ENCODE measurements around the gene PRRX1.

The PRRX1 gene

DNA sequence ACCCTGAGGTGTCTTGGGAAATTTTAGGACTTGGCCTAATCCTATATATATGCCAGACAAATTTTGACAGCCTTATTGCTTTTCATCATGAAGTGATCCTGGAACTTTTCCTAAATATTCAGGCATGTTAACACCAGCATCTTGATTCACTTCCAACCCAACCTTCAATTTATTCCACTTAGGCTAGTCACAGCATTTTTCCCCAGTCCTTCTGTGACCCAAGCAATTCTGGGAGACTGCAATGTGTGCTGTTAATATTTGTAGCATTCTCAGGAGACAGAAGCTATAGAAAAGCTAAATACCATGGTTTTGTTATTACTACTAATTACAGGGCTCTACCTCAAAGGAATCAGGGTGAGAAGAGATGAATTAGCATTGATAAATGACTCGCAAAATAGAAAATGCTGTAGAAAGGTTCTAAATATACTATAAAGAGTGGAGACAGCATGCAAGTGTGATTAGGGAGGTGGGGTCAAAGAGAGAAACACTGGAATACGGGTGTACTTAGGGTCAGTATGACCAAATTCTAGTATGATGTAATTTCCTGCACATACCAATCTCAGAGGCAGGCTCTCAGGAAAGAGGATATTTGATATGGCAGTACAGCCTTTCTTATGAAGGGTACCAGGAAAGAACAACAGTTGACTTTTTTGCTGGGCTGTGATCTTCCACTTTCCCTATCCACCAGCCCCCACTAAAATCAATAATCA lies 29.1 kb downstream of the PRRX1 start:
- DNase-seq = no peak

DNA sequence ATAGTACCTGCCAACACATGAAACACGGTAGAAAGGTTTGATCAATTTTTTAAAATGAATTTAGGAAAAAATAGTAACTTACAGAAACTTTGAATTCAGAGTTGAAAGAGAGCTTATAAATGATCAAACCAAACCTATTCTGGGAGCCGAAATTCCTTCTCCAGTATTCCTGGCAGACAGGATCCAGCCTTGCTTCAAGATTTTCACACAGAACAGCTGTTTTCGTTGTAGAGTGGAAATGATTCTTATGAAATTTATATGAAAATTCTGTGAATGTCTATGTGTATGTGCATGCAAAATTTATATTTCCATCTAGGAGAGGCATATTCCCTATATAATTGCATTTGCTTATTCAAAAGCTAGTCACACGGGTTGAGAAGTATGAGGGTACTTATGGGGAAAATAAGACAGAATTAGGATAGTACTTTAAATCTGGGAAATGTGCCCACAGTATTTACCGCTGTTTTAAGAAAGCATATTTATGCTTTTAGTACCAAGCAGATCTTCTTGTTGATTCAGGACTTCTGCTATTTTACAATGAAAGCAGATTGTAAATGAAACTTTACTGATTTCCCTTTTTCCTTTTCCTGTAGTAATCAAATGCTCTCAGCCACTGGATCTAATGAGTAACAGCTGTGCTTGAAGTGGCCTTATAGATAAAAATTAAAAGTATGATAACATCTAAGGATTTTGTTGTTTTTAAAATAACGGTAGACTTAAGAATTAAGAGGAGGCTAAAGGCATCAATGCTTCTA lies 30.4 kb downstream of the PRRX1 start:
- DNase-seq = no peak

DNA sequence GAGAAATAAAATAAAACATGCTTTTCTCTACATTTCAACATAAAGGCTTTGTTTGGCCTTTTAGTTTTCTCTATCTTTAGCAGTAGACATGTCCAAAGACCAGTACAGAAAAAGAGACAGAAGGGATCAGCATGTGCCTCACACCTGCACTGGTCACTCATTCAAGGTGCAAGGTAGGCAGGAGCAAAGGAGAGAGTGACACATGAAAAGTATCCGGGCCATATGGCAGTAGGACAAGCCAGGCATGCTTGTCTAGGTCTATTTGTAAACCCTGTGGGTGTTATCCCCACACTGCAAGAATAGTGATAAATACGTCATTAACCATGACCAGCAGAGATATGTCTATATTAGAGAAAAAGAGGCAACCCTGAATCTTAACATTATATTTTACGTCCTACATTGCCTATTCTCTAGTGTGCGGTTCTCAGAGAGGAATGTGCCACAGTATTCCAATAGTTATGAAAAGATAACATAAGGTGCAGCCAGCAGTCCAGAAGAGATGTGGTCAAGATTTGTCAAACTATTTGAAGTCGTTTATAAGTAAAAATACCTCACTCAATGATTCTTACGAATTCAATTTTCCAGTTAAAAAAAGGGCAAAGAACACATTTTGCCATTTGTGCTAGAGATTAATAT lies 32.1 kb downstream of the PRRX1 start:
- DNase-seq = no peak

DNA sequence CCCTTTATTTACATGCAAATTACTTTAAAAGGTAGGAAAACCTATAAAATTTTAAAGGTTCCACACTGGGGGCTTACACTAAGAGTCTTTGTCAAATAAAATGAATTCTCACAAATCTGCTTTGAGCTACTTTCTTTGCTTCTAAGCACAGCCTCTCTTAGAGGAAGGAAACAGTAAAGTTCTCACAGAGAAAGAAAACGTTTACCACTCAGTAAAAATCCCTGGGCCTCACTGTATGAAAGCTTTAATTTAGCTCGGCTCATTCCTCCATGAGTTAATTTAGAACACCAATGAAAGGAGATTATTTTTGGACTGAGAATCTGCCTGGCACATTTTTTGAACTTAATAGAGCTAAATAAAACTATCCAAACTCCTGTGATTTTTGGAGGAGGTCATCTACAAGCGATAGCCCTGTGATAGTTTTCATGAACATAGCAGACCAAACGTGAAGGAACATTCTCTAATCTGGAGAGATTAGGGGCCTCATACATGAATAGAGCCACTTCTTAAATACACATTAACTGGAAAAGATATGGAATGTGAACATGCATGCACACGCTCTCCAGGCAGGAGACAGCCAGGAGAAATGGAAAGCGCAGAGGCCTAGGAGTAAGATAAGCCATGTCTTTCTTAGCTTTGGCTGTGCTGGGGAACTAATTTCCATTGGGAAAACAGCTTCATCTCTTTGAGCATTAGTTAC lies 32.8 kb downstream of the PRRX1 start:
- DNase-seq = no peak

DNA sequence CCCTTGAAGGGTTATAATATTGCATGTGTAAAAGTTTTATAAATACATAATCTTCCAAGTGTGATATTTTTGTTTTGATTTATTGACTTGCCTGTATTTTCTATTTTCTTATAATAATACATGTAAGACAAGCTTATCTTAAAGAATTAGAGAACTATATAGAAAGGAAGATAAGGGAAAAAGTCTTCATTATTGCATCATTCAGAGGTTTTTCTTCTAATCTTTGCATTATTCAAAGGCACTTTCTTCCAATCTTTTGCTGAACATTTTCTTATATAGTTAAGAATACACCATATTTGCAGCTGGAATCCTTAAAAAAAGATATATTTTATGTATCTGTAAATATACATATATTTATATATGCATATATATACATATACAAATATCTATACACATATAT lies 33.4 kb downstream of the PRRX1 start:
- DNase-seq = no peak

DNA sequence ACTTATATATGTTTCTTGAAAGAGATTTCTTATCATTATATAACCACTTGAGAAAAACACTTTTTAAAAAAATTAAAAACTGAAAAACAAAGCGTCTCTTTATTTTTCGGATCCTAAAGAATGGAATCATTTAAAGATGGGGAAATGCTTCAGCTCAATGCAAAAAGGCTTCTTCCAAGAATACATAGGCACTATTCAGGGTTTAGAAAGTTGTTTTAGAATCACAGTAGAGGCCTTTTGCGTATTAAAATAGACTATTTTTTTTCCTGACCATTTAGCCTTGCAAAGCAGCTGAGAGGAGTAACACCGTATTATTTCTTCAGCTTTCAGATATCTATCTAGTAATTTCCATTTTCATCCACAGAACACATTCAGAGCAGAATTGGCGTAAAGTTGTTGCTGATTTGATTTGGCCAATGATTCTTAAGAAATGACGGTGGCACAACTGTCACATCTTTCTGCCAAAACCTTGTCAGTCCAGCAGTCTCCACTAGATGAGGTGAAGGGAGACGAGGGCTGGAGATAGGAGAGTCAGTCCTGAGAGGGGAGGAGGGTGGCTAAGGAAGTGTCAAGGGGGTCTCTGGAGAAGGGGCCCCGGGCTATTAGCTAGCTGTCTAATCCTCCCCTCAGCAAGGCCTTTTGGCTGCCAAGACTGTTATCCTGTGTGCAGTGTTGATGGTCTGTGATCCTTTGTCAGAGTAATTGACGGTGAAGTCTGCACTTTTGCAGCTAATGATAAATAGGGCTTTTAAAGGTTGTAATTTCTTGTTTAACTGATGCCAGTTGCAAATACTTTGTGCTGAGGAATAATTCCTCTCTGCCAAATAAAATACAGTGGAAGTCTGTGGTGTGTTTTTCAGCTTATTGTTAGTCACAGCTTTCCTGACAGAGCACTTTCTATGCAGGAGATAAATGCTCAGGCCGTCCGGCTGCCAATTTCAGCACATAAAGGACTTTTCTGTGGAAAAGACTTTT lies 34.7 kb downstream of the PRRX1 start:
- DNase-seq = no peak

DNA sequence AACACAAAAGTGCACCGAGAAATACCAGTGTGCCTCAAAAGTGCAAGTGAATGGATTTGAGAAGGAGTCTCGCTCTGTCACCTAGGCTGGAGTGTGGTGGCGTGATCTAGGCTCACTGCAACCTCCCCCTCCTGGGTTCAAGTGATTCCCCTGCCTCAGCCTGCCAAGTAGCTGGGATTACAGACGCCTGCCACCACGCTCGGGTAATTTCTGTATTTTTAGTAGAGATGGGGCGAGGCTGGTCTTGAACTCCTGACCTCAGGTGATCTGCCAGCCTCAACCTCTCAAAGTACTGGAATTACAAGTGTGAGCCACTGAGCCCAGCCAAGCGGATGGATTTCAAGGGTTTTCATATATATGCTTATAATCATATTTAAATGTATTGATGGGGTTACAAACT lies 35.8 kb downstream of the PRRX1 start:
- DNase-seq = no peak

DNA sequence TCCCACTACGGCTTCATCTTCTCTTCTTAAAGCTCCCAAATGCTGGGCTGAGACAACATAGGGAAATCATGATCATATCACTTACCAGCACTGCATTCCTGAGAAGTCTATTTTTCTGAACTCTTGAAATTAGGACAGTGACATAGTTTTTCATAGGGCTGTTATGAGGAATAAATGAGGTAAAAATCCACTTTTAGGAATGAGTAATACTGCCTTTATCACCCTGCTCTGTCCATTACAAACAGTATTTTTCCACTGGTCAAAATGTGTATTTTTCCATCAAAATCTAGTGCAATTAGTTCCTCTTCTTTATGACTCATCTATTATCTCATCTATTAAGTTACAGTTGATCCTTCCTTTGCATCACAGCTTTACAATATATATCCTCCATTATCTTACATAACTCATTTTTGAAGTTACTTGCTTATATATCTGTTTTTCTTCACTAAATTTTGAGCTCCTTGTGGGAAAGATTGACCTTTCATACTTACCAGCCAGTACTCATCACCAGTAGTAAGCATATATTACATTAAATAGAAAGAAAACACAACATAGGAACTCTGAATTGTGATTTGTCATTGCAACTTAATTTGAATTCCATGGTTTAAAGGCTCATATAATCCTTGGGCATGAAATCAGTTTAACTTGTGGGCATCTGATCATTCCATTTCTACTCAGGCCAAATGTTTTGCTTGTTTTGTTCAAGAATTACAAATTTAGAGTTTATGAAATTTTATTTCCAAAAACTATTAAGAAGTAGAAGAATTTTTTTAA lies 37.1 kb downstream of the PRRX1 start:
- DNase-seq = no peak

DNA sequence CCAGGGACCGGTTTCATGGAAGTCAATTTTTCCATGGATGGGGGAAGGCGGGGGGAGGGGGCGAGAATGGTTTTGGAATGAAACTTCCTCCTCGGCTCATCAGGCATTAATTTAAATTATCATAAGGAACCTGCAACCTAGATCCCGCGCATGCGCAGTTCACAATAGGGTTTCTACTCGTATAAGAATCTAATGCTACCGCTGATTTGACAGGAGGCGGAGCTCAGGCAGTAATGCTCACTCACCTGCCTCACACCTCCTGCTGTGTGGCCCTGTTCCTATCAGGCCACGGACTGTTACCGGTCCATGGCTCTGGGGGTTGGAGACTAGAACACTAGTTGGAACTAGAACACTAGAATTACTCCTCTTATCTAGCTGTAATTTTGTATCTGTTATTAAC lies 38.0 kb downstream of the PRRX1 start:
- DNase-seq = no peak

DNA sequence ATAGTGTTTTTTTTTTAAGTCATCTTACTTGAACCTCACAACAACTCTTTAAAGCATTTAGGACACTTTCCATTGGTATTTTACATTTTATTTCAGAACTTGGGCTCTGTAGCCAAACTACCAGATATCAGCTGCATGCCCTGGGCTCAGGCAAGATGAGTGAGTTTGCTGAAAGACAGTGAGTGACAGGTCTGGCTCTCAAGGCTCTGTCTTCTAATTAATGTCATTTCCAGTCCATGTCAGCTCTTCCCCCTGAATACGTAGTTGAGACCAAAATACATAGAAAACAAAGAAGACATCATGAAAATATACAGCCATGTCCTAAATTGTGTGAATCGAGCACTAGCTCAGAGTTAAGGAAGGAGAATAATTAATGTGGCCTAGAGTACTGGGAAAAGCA lies 39.7 kb downstream of the PRRX1 start:
- no peak for DNase-seq

DNA sequence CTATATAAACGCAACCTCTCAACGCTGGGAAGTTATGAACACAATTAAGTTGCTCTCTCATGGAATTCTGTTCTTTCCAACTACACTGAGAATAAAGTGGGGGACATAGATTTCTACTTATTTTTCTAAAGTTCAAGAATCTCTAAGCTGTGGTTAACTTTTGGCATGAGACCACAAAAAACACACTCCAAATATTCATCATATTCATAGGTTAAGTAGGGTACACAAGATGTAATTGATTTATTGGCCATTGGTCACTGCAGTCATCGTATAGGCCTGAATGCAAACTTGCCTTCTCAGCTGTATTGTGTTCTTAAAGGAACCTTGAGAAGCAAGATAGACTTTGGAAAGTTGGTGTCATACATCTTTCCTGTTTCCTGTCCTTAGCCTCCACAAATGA lies 40.3 kb downstream of the PRRX1 start:
- DNase-seq = no peak

DNA sequence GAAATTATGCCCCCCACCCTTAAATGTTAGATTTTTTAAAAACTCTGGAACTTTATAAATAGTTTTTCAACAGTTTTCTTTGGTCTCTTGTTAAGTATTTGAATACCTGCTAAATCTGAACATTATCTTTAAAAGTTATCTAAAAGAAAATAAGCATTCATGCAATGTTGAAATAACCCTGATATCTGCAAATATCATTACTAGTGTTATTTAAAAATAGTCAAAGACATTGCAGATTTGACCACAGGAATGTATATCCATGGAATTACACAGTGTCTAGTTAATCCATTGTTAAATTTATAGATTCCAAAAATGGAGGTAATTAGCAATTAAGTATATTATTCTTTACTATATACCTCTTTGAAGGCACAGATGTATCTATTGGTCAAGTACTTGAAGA lies 42.0 kb downstream of the PRRX1 start:
- DNase-seq = no peak

DNA sequence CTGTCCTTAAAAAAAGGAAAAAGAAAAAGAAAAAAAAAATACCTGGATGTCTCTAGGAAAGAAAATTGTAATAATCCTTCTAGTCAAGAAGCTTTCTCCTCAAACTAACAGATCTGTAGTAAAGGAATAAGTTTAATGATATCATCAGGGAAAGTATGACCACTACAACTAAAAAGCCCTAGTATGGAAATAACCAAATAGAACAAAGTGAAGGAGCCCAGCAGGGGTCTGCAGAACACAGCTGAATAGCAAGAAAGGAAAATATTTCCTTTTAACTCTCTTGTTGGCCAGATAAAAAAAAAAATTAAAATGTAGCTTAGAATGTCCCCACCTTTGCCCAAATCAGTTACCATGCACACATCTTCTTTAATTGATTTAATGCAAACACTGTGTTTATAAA lies 43.2 kb downstream of the PRRX1 start:
- DNase-seq = no peak

DNA sequence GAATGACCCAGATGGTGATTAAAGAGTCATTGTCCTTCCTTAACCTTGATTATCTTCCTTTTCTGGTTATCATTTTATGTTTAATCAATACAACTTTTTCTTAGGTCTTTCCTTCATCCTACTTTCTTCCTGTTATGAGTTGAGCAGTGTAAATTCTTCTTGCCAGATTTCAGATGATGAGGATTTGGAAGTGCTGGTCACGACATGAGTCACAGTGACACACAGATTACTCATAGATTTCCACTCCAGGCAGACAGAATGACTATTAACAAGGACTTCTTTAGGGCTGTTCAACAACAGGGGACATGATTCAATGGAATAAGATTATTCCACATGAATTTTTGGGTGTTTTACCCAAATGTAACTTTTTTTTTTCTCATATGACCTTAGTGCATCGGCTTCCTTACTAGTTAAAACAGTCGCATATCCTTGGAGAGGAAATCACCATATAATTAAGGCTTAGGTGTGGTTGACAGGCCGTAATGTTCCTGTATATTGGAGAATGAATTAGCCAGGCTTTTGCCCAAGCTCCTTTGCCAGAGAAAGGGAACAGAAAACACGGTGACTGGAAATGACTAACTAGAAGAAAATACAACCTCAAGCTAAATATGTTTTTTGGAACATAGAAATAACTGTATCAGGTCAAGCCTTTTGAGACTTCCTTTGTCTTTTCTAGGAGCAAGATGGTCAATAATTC lies 44.2 kb downstream of the PRRX1 start:
- no peak for DNase-seq

DNA sequence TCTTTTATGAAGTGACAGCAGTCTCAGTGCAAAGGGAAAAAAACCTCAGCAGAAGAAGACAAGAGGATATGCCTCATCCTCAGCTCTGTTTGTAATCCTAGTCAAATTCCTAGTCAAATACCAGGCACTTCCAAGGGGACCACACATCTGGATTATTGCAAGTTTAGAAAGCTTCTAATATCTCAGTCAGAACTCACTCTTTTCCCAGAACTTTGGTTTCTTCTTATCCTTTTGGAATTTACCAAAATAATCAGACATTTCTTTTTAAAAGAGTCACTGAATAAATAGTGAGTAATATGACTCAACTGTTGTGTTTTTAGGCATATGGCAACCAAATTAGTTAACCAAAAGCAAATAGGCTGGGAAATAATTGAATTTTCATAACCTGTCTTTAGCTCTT lies 47.8 kb downstream of the PRRX1 start:
- DNase-seq = no peak

DNA sequence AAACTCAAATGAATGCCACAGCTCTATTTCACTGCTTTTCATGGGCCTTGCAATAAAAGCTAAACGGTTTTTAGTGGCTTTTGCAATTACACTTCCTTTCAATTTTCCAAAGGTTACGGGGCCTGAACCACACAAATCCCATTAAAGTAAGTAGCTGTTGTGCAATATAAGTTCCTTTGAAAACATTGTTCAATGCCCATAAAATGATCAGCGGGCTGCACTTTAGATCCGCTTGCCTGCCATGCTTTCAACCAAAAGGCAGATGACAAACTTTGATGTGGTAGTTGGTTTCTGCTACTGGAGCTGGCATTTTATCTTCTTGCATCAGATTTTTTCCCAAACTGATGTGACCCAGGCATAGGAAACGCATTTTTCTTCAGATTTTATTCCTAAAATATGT lies 50.2 kb downstream of the PRRX1 start:
- no peak for DNase-seq

DNA sequence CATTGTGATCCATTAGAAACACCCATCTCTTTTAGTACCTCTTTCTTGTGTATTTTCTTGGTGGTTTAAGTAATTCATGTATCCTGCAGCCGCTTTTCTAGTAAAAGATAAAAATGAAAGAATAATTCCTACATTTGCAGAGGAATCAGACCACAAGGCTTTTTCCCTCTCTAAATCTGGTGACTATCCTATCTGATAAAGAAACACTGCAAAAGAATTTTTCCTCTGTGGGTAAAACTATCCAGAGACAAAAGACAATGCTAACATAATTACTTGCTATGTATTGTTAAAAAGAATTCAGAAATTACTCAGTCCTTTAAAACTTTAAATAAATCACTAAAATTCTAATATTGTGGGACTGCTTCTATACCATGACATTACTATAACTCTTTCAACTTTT lies 51.0 kb downstream of the PRRX1 start:
- no peak for DNase-seq

DNA sequence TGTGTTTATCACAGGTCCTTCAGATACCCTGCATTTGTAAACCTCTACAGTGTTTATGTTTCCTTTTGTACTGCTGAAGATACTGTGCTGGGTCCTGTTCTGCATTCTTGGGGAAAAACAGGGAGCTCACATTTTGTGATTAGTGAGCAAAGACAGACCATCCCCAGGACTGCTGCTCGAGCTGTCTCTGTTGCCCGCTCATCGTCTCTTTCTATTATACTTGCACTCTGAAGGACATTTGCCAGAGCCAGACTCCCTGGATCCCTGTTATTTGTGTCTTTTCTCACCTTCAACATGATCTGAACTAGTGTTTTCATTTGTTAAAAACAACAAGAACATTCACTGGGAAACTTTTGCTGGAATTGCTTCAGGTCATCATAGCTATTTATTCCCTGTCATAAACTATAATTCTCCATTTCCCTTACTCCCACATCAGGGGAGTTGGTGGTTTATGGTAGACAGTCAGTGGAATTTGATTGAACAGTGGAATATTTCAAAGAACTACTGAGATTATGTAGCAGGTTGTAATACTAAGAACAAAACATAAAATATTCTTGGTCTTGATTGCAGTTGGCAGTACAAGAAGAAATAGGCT lies 53.0 kb downstream of the PRRX1 start:
- no peak for DNase-seq

DNA sequence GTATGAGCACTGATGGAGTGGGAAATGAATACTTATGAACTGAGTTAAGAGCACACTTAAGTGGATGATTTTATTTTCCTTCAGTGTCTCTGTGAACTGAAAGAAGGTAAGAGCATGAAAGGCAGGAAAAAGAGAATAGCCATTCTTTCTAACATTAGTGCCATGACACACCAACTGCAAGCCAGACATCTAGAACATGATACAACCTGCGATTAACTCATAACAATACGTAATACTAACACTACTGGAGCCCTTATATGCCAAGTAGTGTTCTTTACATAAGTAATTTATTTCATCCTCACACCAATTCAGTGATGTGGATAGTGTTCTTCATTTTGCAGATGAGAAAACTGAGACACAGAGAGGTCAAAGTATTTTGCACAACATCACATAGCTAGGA lies 56.7 kb downstream of the PRRX1 start:
- DNase-seq = no peak

DNA sequence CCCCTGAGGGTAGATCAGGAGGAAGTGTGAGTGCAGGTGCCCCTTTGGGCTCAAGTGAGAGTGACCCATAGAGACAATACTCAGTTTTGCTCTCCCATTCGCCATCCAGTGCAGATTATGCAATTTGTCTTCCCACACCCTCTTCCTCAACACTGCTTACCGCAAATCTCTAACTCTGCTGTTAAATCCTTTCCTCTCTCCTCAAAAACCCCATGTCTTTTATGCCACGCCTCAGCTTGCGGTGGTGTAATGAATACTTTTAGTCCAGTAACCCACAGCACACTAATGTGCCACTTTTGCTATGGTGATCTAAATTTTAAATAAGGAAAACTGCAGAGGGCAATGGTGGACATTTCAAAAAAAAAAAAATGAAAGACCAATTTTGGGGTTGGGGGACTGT lies 57.7 kb downstream of the PRRX1 start:
- DNase-seq = no peak

DNA sequence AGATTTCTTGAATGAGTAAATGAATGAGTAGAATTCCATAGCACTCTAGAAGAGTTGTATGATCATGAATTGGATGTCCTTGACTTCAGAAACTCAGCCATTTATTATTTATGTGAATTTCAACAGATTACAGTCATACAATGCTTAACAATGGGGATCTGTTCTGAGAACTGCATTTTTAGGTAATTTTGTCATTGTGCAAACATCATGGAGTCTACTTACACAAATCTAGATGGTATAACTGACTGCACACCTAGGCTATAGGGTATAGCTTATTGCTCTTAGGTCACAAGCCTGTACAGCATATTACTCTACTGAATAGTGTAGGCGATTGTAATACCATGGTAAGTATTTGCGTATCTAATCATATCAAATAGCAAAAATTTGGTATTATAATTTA lies 59.6 kb downstream of the PRRX1 start:
- no peak for DNase-seq

All from NCI-H187 treated with DMSO at 0.1 percent for 48 hours (cell line).